Keratinocyte (primary cell): ENCODE measurements around the gene LAMB1. TPM values are rescaled to one million over a fixed set of nuclear protein-coding genes. Genes with fewer than 3 reads are reported as not detected.

Experiments used
- DNase-seq: peaks from one replicate; pipeline ENCODE4 v3.0.0-alpha.2; 2011; ENCODE audit warnings: low read depth, missing footprints, low spot score
- FAIRE-seq: peaks from 2 replicates; lab custom pipeline; 2011; peaks lifted over from hg19 to GRCh38; lab: Jason Lieb, UNC
- H2AFZ ChIP-seq: 2 replicates; pipeline ENCODE4 v1.6.0; 2012; ENCODE audit warnings: low read length, control low read depth, inconsistent platforms; ENCODE audit not compliant: control insufficient read depth
- H3K27ac ChIP-seq: 2 replicates; pipeline ENCODE4 v1.5.1; 2011; ENCODE audit warnings: low read length; ENCODE audit not compliant: control insufficient read depth, insufficient read depth
- H3K27me3 ChIP-seq: 3 replicates; pipeline ENCODE4 v1.6.0; 2011; ENCODE audit warnings: low read length; ENCODE audit not compliant: control insufficient read depth, insufficient read depth; ENCODE audit errors: extremely low read depth
- H3K36me3 ChIP-seq, 2 experiments: 2 replicates in 1 of 2; 3 replicates in 1 of 2; pipeline ENCODE4 v1.5.1; 2011; ENCODE audit warnings: low read length in 2 of 2, mild to moderate bottlenecking in 1 of 2; ENCODE audit not compliant: control insufficient read depth in 2 of 2, insufficient read depth in 2 of 2; ENCODE audit errors: extremely low read depth in 1 of 2
- H3K4me1 ChIP-seq: 3 replicates; pipeline ENCODE4 v1.5.1; 2011; ENCODE audit warnings: low read length; ENCODE audit not compliant: control insufficient read depth, insufficient read depth; ENCODE audit errors: extremely low read depth
- H3K4me2 ChIP-seq: 3 replicates; pipeline ENCODE4 v1.6.0; 2011; ENCODE audit warnings: low read depth, low read length; ENCODE audit not compliant: control insufficient read depth, insufficient read depth; ENCODE audit errors: extremely low read depth
- H3K4me3 ChIP-seq, 3 experiments: fragments of 200-600 bp in 1 of 3; sonication (generic) in 1 of 3; 2 replicates in 2 of 3; 3 replicates in 1 of 3; pipeline ENCODE4 v1.5.1; 2011 to 2016; ENCODE audit warnings: low read length in 3 of 3, mild to moderate bottlenecking in 3 of 3, control low read depth in 2 of 3, inconsistent platforms in 1 of 3, low read depth in 1 of 3, mixed read lengths in 1 of 3, mixed run types in 1 of 3, moderate library complexity in 1 of 3; ENCODE audit not compliant: control insufficient read depth in 2 of 3, insufficient read depth in 2 of 3; ENCODE audit errors: extremely low read depth in 1 of 3
- H3K79me2 ChIP-seq: 2 replicates; pipeline ENCODE4 v1.6.0; 2012; ENCODE audit warnings: low read length; ENCODE audit not compliant: control insufficient read depth, insufficient read depth
- H3K9ac ChIP-seq: 3 replicates; pipeline ENCODE4 v1.6.0; 2011; ENCODE audit warnings: low read length; ENCODE audit not compliant: control insufficient read depth, insufficient read depth; ENCODE audit errors: extremely low read depth
- H3K9me1 ChIP-seq: 3 replicates; pipeline ENCODE4 v1.6.0; 2011; ENCODE audit warnings: low read length; ENCODE audit not compliant: control insufficient read depth, insufficient read depth; ENCODE audit errors: extremely low read depth
- H3K9me3 ChIP-seq: 2 replicates; pipeline ENCODE4 v1.5.1; 2012; ENCODE audit warnings: low read depth, low read length; ENCODE audit not compliant: control insufficient read depth
- H4K20me1 ChIP-seq: 3 replicates; pipeline ENCODE4 v1.6.0; 2011; ENCODE audit warnings: low read length; ENCODE audit not compliant: control insufficient read depth, insufficient read depth; ENCODE audit errors: extremely low read depth
- EZH2 ChIP-seq: IDR thresholded peaks from one replicate; pipeline ENCODE4 v1.6.1; 2012; ENCODE audit warnings: inconsistent platforms, mild to moderate bottlenecking, low read length, moderate library complexity
- dilution Hi-C: fragments of 300-500 bp; cut with MboI; formaldehyde crosslinking; loops from one replicate; pipeline ENCODE4 v1.7.0; 2020; ENCODE audit warnings: low sequenced_read_pairs; ENCODE audit not compliant: extremely low pct_ligation_motif_present
- polyA plus RNA-seq, 5 experiments: library from polyadenylated mRNA; depleted of rRNA in 3 of 5; stranded (reverse) in 3 of 5; stranded (forward) in 1 of 5; unstranded in 1 of 5; fragments of >200 nt; gene quantifications; 1 replicate in 1 of 5; 2 replicates in 3 of 5; 3 replicates in 1 of 5; pipeline versions ENCODE4 v1.2.1 to v1.2.3, GENCODE V29; 2011 to 2012; ENCODE audit warnings: missing spikeins in 2 of 5, low read depth in 1 of 5, low replicate concordance in 1 of 5
- small RNA-seq, 3 experiments: library from RNA; depleted of rRNA; stranded (forward); fragments of <200 nt; gene quantifications; one replicate each; pipeline ENCODE3, GENCODE V24; 2012; ENCODE audit warnings: low read depth in 3 of 3, low replicate concordance in 1 of 3; ENCODE audit not compliant: insufficient read length in 3 of 3
- TF ChIP-seq, protein P1 (sequence below), 3 experiments: IDR thresholded peaks in 1 of 3; conservative IDR thresholded peaks in 1 of 3; optimal IDR thresholded peaks in 1 of 3; 2 replicates in 2 of 3; 3 replicates in 1 of 3; pipeline versions ENCODE3 to v1.5.1; 2011; ENCODE audit warnings: low read length in 3 of 3, mild to moderate bottlenecking in 3 of 3, moderate library complexity in 2 of 3, control low read depth in 1 of 3, inconsistent platforms in 1 of 3; ENCODE audit not compliant: insufficient read depth in 2 of 3; ENCODE audit errors: extremely low read depth in 1 of 3

LAMB1 gene
- polyA plus RNA-seq, 1 donor (not counting 4 experiments of a cell fraction or from before 2014, with no cell fraction given): 97.9 TPM

DNA sequence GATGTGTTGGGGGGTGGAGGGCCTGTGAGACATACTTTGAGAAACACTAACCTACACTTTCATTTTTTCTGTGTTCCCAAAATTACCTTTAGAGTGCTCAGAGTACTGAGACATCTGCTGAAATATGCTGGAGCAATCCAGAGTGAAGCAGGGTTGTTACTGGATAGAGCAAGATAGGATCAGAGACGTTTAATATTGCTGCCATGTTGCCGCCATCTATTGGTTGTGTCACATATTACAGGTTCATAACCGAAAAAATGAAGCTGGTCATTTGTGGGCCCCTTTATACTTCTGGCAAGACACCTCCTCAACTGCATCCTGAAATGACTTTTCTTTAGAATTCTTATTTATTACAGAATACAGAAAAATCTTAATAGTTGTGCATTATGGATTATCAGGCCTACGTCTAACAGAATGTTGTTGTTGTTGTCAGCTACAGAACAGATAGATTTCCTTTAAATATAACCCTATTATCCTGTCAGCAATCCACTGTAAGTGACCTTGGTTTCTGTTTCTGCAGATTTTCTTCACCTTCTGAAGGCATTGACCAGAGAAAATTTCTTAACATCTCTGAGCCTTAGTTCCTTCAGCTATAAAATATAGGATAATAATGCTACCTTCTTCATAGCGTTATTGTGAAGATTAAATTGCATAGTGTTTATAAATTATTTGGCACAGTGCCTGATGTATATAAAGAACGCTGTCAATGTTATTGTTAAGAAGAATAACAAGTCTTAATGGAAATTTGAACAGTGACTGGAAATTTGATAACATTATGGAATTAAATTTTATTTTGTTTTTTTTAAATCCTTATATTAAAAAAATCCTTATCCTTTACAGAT is 128.1 kb downstream of the LAMB1 start:
- dilution Hi-C loops: loop anchor here (25.0 kb wide), 1 partner anchor 113 kb away; no protein-coding TSS in a partner anchor
- no peak for TF ChIP-seq EZH2
- TF ChIP-seq, protein P1, sequence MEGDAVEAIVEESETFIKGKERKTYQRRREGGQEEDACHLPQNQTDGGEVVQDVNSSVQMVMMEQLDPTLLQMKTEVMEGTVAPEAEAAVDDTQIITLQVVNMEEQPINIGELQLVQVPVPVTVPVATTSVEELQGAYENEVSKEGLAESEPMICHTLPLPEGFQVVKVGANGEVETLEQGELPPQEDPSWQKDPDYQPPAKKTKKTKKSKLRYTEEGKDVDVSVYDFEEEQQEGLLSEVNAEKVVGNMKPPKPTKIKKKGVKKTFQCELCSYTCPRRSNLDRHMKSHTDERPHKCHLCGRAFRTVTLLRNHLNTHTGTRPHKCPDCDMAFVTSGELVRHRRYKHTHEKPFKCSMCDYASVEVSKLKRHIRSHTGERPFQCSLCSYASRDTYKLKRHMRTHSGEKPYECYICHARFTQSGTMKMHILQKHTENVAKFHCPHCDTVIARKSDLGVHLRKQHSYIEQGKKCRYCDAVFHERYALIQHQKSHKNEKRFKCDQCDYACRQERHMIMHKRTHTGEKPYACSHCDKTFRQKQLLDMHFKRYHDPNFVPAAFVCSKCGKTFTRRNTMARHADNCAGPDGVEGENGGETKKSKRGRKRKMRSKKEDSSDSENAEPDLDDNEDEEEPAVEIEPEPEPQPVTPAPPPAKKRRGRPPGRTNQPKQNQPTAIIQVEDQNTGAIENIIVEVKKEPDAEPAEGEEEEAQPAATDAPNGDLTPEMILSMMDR (optimal IDR thresholded peaks at IDR 0.05 in 1 of 3, IDR thresholded peaks at IDR 0.05 in 1 of 3, conservative IDR thresholded peaks at IDR 0.05 in 1 of 3; ENCODE audit: extremely low read depth in 1 of 3, insufficient read depth in 2 of 3, low read length in 3 of 3): peak; percentile 60 to 64 (median 61)
- DNase-seq (no peak), FAIRE-seq (peak; percentile 58)
- Histone ChIP-seq H3K9me3 (no peaks in the 10 kb centered on the region), H3K4me2 (no peak overlapping the region), H3K4me1 (peaks cover 3% of the 10 kb centered on the region), H3K79me2 (no peaks in the 10 kb centered on the region), H4K20me1 (no peaks in the 10 kb centered on the region), H3K9ac (no peak overlapping the region), H2AFZ (no peak overlapping the region), H3K9me1 (no peaks in the 10 kb centered on the region), H3K4me3 (no peak overlapping the region), H3K27me3 (peaks cover 3% of the 10 kb centered on the region), H3K36me3 (no peaks in the 10 kb centered on the region), H3K27ac (no peak overlapping the region)

DNA sequence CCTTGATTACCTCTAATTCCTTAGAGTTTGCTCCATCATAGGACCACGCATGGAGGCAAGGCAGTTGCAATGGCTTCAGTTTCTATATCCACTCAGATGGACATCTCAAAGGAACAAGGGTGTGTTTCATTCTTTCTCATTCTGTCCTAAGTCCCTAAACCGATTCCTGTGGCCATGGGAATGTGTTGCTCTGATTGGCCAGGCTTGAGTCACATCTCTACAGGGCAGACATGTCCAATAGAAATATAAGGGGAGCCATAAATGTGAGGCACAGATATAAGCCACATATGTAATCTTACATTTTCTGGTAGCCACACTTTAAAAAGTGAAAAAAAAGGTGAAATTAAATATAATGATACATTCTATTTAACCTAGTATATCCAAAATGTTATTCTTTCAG is 128.8 kb downstream of the LAMB1 start:
- dilution Hi-C loops: loop anchor here (25.0 kb wide), 1 partner anchor 112 kb away; no protein-coding TSS in a partner anchor
- Histone ChIP-seq H3K27ac (no peak overlapping the region), H3K9me1 (no peaks in the 10 kb centered on the region), H2AFZ (no peak overlapping the region), H3K27me3 (peaks cover 3% of the 10 kb centered on the region), H4K20me1 (no peaks in the 10 kb centered on the region), H3K4me2 (no peak overlapping the region), H3K4me1 (peaks cover under 1% of the 10 kb centered on the region), H3K4me3 (no peak overlapping the region), H3K36me3 (no peaks in the 10 kb centered on the region), H3K79me2 (no peaks in the 10 kb centered on the region), H3K9ac (no peak overlapping the region), H3K9me3 (no peaks in the 10 kb centered on the region)
- DNase-seq (no peak), FAIRE-seq (no peak)
- TF ChIP-seq, protein P1 (optimal IDR thresholded peaks at IDR 0.05 in 1 of 3, IDR thresholded peaks at IDR 0.05 in 1 of 3, conservative IDR thresholded peaks at IDR 0.05 in 1 of 3; ENCODE audit: extremely low read depth in 1 of 3, insufficient read depth in 2 of 3, low read length in 3 of 3): no peak
- TF ChIP-seq EZH2: no peak

Small RNA genes within 50 kb of the gene (small RNA-seq; reads per million reads assigned to genes)
- gene RF00012: 0 reads per million in 3 experiments

Other genes starting within 250 kb of the LAMB1 start
- not detected in 3 replicates for gene SLC26A3, start 199.9 kb downstream of the LAMB1 start, polyA plus RNA-seq
- 108 to 153 TPM (median 143 TPM) in 3 replicates for gene DLD, start 112.0 kb downstream of the LAMB1 start, polyA plus RNA-seq
- gene LAMB4, start 127.2 kb upstream of the LAMB1 start, polyA plus RNA-seq: 1.6 to 10.3 TPM (median 3.7 TPM) in 3 replicates